ENCODE data around the gene MRPL51.

The MRPL51 gene

DNA sequence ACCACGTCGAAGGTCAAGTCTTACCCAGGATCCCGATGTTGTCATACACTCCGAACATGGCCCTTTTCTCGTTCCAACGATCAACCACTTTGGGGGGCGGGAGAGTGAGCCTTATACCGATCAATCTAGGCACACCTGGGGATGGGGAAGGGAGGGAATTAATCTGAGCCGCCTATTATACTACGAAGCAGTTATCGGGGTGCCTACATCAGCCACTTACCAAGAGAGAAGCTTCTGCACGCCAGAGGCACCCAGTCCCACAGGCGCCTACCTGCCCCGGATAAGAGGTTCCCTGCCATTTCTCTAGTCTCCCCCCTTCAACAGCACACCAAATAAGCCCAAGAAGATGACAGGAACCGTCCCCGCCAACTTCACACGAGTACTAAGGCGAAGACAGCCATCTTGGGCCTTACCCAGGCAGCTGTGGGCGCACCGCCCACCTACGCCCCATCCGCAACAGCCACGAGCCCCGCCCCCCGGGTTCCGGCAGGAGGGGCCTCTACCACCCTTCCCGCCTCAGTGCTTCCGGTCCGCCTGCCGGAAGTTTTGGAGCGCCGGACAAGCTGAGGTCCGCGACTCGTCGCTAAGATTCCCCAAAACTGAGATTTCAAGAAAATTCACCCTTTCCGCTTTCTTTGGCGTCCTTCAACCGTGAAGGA, at the start of gene MRPL51:
TSS of gene MRPL51 (minus strand) at position 425 of the 659 bp plus-strand sequence. CDS start at position 299, 126 bp downstream.
- no peak for TF ChIP-seq CTCF (IDR thresholded peaks at IDR 0.05; ENCODE audit: borderline replicate concordance, insufficient read depth, low read depth, low read length)

DNA sequence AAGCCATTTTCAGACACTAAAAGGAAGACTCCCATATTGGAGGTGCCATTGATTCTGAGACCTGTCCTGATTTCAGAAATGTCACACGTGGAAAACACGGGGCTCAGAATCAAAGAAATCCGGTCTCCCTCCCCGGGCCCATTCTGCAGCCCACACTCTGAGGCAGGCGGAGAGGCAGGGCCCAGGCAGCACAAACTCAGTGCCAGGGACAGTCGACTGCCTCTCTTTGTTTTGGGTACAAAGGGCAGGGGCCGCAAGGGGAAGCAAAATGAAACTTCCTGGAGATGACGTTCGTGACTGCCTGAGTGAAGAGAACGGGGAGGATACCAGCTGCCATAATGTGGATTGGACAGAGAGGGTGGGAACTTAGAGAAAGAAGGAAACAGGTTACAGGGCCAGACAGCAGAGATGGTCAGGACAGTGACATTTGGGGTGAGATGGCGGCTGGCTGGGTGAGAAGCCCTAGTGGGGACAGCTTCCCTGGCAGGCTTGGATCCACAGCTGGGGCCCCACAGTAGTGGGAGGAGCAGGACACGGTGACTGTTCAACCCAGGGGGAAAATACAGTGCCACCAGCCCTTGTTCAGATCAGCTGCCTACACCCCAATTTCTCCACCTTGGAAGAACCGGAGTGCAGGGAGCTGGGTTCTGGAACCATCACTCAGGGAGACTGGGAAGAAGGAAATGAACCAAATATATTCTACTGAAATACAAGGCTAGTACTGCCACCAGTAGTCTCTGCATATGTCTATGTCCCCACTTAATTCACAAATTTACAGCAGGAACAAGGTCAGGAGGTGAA, 49.3 kb upstream of the MRPL51 start:
- no peak overlapping the region for H3K4me3 ChIP-seq (ENCODE audit: low read depth, low read length)
- TF ChIP-seq CTCF (IDR thresholded peaks at IDR 0.05; ENCODE audit: borderline replicate concordance, insufficient read depth, low read depth, low read length) = no peak

More for the DNA sequence above, at the start of gene MRPL51:
- peak within 1 kb of the TSS; percentile 88 for H3K4me3 ChIP-seq (ENCODE audit: low read depth, low read length)

DNA sequence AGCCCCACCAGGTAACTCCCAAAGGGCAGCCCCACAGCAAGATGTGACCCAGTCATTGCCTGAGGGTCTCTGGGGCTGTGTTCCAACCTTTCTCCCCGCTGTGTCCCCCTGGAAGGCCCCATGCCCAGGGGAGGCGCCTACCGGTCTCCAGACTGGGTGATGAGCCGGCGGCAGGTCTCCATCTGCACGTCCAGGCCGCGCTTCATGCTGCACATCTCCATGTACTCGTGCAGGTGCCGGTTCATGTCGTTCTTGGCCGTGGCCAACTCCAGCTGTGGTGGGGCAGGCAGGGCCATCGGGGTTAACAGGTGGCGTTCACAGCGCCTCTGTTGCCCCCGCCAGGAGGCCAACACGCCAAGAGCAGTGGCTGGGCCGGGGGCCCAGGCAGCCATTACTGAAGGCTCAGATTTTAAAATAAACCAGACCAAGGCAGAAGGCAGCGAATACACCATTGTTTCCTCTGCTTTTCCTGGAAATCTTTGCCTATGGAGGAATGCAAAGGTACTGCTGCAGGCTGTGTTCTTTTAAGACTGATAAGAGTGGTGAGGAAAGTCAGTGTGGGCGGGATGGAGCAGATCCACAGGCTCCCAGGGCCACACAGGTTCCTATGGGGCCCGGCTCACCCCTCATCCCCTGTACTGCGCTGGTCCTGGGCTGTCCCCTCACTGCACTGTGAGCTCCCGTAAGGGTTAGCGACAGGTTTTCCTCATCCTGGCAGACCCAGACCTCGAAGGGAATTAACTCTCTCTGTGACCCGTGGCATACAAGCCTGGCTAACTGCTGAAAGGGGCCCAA, 48.5 kb upstream of the MRPL51 start:
- no peak for TF ChIP-seq CTCF (IDR thresholded peaks at IDR 0.05; ENCODE audit: borderline replicate concordance, insufficient read depth, low read depth, low read length)
- no peak overlapping the region for H3K4me3 ChIP-seq (ENCODE audit: low read depth, low read length)

GRCh38 chr12:6540181-6540877, 47.3 kb upstream of the MRPL51 start:
- peak overlapping the region; percentile 5 for H3K4me3 ChIP-seq (ENCODE audit: low read depth, low read length)
- TF ChIP-seq CTCF (IDR thresholded peaks at IDR 0.05; ENCODE audit: borderline replicate concordance, insufficient read depth, low read depth, low read length) = 0 out of 2 replicates have a peak, but pooled peaks have one; percentile 5

GRCh38 chr12:6539707-6540134, 46.7 kb upstream of the MRPL51 start:
- H3K4me3 ChIP-seq (ENCODE audit: low read depth, low read length) = no peak overlapping the region
- no peak for TF ChIP-seq CTCF (IDR thresholded peaks at IDR 0.05; ENCODE audit: borderline replicate concordance, insufficient read depth, low read depth, low read length)

DNA sequence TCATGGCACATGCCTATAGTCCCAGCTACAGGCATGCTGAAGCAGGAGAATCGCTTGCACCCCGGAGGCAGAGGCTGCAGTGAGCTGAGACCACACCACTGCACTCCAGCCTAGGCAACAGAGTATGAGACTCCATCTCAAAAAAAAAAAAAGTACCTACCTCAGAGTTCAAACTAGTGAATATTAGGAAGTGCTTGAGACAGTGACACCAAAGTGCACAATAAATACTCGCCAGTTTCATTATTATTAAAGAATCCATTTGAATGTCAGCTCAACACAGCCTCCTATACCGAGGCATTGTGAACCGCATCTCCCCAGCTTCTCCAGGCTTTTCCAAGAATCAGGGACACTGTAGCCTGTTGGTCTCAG, 46.2 kb upstream of the MRPL51 start:
- H3K4me3 ChIP-seq (ENCODE audit: low read depth, low read length) = no peak overlapping the region
- no peak for TF ChIP-seq CTCF (IDR thresholded peaks at IDR 0.05; ENCODE audit: borderline replicate concordance, insufficient read depth, low read depth, low read length)
